Bronchial epithelial cell (primary cell): ENCODE measurements around the gene CYYR1. TPM values are rescaled to one million over a fixed set of nuclear protein-coding genes. Genes with fewer than 3 reads are reported as not detected.
A peak's percentile ranks its signal among the peaks of the same experiment; 100 is the strongest.

Experiments used
- DNase-seq: peaks from one replicate; pipeline ENCODE4 v3.0.0-alpha.2; 2010; ENCODE audit warnings: low read depth
- FAIRE-seq: peaks from 2 replicates; lab custom pipeline; 2011; peaks lifted over from hg19 to GRCh38; lab: Jason Lieb, UNC
- H3K27me3 ChIP-seq: 2 replicates; pipeline ENCODE4 v1.5.1; 2011; ENCODE audit warnings: low read length; ENCODE audit not compliant: control insufficient read depth, insufficient read depth
- H3K36me3 ChIP-seq: 2 replicates; pipeline ENCODE4 v1.5.1; 2011; ENCODE audit warnings: low read length; ENCODE audit not compliant: control insufficient read depth, insufficient read depth
- H3K4me3 ChIP-seq: 2 replicates; pipeline ENCODE4 v1.5.1; 2011; ENCODE audit warnings: mild to moderate bottlenecking, low read depth, low read length, control low read depth
- total RNA-seq: library from RNA; depleted of rRNA; stranded (reverse); fragments of >200 nt; gene quantifications from 2 replicates; pipeline ENCODE4 v1.2.1, GENCODE V29; 2014
- TF ChIP-seq, protein P1 (sequence below): IDR thresholded peaks from 2 replicates; pipeline ENCODE4 v1.5.1; 2011; ENCODE audit warnings: mild to moderate bottlenecking, moderate library complexity, low read length, control low read depth, inconsistent platforms; ENCODE audit not compliant: insufficient read depth, severe bottlenecking

Gene CYYR1
- total RNA-seq, 1 donor from 2014 or later: 1.1 TPM

DNA sequence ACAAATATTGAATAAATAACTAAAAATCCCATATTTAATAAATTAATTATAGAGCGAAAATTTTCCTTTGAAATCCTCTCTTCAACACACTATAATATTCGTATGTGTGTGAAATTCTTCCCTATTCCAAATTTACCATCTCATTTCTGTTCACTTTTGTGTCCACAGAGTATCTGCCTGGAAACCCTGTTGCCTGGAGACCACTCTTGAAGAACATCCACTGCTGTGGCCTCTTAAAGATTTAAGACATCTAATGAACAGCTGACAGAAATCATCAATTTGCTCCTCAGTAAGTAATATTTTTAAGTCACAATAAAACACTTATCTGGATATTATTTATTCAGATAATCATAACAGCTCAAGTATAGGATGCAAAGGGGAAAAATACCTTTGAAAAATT is 69.7 kb downstream of the CYYR1 start:
- DNase-seq (no peak), FAIRE-seq (no peak)
- Histone ChIP-seq H3K4me3 (no peak overlapping the region), H3K27me3 (no peaks in the 10 kb centered on the region), H3K36me3 (no peaks in the 10 kb centered on the region)
- TF ChIP-seq, protein P1, sequence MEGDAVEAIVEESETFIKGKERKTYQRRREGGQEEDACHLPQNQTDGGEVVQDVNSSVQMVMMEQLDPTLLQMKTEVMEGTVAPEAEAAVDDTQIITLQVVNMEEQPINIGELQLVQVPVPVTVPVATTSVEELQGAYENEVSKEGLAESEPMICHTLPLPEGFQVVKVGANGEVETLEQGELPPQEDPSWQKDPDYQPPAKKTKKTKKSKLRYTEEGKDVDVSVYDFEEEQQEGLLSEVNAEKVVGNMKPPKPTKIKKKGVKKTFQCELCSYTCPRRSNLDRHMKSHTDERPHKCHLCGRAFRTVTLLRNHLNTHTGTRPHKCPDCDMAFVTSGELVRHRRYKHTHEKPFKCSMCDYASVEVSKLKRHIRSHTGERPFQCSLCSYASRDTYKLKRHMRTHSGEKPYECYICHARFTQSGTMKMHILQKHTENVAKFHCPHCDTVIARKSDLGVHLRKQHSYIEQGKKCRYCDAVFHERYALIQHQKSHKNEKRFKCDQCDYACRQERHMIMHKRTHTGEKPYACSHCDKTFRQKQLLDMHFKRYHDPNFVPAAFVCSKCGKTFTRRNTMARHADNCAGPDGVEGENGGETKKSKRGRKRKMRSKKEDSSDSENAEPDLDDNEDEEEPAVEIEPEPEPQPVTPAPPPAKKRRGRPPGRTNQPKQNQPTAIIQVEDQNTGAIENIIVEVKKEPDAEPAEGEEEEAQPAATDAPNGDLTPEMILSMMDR: no peak

- no peak overlapping the region for H3K4me3 ChIP-seq
- FAIRE-seq (no peak), DNase-seq (no peak)
- TF ChIP-seq, protein P1: no peak
- H3K27me3 ChIP-seq: no peaks in the 10 kb centered on the region
- H3K36me3 ChIP-seq: no peaks in the 10 kb centered on the region
Measured at GRCh38 chr21:26501495-26502021, 71.5 kb downstream of the CYYR1 start.

- FAIRE-seq (no peak), DNase-seq (no peak)
- TF ChIP-seq, protein P1: no peak
- Histone ChIP-seq H3K36me3 (no peaks in the 10 kb centered on the region), H3K27me3 (no peaks in the 10 kb centered on the region), H3K4me3 (no peak overlapping the region)
Measured at GRCh38 chr21:26499495-26499894, 73.6 kb downstream of the CYYR1 start.

- DNase-seq (no peak), FAIRE-seq (no peak)
- H3K27me3 ChIP-seq: no peaks in the 10 kb centered on the region
- no peak overlapping the region for H3K4me3 ChIP-seq
- TF ChIP-seq, protein P1: no peak
- H3K36me3 ChIP-seq: no peaks in the 10 kb centered on the region
Measured at GRCh38 chr21:26495283-26495849, 77.7 kb downstream of the CYYR1 start.

- Histone ChIP-seq H3K4me3 (no peak overlapping the region), H3K36me3 (no peaks in the 10 kb centered on the region), H3K27me3 (no peaks in the 10 kb centered on the region)
- FAIRE-seq: peak; percentile 75
- DNase-seq: peak; percentile 5
- TF ChIP-seq, protein P1: no peak
Measured at GRCh38 chr21:26491663-26492062, 81.4 kb downstream of the CYYR1 start.

GRCh38 chr21:26490771-26491170 is 82.3 kb downstream of the CYYR1 start:
- H3K36me3 ChIP-seq: no peaks in the 10 kb centered on the region
- DNase-seq (peak; percentile 37), FAIRE-seq (no peak)
- no peaks in the 10 kb centered on the region for H3K27me3 ChIP-seq
- no peak overlapping the region for H3K4me3 ChIP-seq
- TF ChIP-seq, protein P1: no peak
